Astrocyte of the cerebellum (primary cell): Measurements from ENCODE around the gene DSG2.
A peak's percentile ranks its signal among the peaks of the same experiment; 100 is the strongest.

Experiments
- DNase-seq: peaks from one replicate; pipeline ENCODE4 v3.0.0-alpha.2; 2011; ENCODE audit warnings: low read depth
- H3K4me3 ChIP-seq: 2 replicates; pipeline ENCODE4 v1.5.1; 2011; ENCODE audit warnings: mild to moderate bottlenecking, low read depth, low read length, moderate library complexity
- in situ Hi-C: cut with HindIII; loops from 2 replicates; pipeline ENCODE4 v1.10.0; 2017; ENCODE audit warnings: low sequenced_read_pairs
- TF ChIP-seq, protein P1 (sequence below): IDR thresholded peaks from 2 replicates; pipeline ENCODE4 v1.5.1; 2012; ENCODE audit warnings: low read length, low read depth, moderate library complexity, mild to moderate bottlenecking; ENCODE audit errors: missing control alignments

The DSG2 gene

DNA sequence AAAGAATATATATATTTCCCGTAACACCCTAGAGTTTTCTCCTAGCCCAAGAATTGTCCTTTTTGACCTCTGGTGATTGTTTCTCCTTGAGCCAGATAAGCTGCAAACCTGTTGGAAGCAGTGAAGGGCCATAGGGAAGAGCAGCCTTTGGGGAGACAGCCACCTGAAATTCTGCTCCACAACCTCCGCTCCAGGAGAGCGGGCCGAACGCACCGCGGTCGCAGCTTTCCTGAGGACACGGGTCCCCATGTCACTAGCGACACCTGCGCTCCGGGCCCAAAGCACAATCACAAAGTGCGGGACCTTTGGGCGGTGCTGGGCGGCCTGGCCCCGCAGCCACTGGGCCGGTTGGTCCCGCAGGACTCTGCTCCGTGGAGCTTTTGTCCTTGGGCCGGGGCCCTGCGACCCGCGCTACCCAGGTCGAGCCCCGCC, 557 bp upstream of the DSG2 start:
- TF ChIP-seq, protein P1, sequence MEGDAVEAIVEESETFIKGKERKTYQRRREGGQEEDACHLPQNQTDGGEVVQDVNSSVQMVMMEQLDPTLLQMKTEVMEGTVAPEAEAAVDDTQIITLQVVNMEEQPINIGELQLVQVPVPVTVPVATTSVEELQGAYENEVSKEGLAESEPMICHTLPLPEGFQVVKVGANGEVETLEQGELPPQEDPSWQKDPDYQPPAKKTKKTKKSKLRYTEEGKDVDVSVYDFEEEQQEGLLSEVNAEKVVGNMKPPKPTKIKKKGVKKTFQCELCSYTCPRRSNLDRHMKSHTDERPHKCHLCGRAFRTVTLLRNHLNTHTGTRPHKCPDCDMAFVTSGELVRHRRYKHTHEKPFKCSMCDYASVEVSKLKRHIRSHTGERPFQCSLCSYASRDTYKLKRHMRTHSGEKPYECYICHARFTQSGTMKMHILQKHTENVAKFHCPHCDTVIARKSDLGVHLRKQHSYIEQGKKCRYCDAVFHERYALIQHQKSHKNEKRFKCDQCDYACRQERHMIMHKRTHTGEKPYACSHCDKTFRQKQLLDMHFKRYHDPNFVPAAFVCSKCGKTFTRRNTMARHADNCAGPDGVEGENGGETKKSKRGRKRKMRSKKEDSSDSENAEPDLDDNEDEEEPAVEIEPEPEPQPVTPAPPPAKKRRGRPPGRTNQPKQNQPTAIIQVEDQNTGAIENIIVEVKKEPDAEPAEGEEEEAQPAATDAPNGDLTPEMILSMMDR: no peak
- H3K4me3 ChIP-seq: peak overlapping the region; percentile 90
- DNase-seq: no peak
- in situ Hi-C loops: no loop called here

DNA sequence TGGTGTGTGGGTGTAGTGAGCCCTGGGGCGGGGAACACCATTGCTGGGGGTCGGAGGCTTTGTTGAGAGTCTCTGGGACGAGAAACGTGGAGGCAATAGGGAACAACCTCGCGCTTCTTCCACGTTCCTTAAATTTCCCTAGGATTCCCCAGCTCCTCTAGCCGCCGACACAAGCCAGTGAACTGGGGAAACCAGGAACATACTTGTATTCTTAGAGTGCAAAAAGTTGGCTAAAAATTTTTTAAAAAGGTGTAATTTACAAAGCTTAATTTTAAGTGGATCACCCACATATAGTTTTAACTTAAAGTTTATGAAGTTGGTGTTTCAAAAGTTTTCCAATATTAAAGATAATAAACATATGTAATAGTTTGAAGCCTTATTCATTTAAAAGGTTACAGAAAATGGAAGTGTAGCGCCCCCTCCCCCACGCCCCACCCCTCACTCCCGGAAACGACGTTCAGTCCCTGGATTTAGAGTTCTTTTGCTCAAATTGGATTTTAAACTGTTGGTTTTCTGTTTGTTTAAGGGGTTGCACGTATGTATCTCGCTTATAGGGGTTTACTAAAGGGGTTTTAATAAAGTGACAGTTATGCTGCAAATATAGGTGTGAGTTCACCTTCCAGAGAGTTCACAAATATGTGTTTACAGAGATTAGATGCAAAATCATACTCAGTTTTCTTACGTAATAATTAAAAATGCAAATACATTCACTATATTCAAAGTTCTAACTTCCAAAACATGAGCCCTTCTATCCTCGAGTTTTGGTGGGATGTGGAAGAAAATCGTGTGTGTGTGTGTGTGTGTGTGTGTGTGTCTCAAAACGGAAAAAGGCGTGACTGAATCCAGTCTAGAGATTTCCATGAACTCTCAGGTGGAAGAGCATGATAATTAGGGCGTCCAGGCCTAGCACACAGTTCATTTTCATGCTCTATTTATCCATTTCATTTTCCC, 872 bp downstream of the DSG2 start:
- TF ChIP-seq, protein P1: no peak
- in situ Hi-C loops: no loop called here
- H3K4me3 ChIP-seq: peak overlapping the region; percentile 90
- no peak for DNase-seq

DNA sequence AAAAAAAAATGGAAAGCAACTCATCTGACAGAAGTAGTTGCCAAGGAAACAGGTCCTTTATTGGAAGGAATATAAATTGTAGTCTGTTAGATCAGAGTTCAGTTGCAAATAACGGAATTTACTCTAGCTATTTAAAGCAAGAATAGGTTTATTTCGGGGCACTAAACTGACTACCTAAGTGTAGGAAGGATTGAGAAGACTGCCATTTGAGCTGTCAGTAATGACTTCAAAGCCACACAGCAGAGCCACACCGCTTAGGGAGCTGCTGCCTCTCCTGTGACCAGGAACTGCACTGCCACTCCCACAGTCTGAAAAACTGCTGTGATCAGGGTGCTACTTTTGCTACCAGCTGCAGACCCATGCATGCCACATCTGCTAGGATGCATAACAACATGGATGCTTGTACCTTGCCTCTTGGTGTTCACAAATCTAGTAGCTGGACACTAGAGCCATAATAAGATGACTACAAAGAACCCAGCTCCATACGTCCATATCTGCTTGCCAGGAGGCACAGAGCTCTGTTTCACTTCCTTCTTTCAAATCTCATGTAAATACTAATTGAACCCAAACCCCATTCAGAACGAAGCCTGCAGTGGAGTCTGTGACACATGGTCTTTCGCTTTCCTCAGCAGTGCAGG, 2.2 kb downstream of the DSG2 start:
- no peak overlapping the region for H3K4me3 ChIP-seq
- no peak for DNase-seq
- TF ChIP-seq, protein P1: no peak
- in situ Hi-C loops: no loop called here

DNA sequence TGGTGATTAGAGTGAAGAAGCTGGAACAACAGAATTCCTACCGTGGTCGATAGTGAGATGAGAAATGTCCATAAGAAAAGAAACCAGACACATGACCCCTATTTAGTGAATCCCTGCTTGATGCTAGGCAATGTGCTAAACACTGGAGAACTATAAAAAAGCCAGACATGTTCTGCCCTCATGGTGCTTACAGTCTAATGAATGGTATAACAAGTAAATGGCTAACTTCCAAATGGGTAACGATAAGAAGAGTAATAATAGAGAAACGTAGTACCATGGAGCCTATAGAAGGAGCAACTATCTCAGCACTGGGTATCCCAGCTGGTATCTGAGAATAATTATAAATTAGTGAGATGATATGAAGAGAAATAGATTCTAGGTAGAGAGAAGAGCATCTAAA, 5.0 kb downstream of the DSG2 start:
- TF ChIP-seq, protein P1: no peak
- DNase-seq: no peak
- in situ Hi-C loops: no loop called here
- H3K4me3 ChIP-seq: no peak overlapping the region

DNA sequence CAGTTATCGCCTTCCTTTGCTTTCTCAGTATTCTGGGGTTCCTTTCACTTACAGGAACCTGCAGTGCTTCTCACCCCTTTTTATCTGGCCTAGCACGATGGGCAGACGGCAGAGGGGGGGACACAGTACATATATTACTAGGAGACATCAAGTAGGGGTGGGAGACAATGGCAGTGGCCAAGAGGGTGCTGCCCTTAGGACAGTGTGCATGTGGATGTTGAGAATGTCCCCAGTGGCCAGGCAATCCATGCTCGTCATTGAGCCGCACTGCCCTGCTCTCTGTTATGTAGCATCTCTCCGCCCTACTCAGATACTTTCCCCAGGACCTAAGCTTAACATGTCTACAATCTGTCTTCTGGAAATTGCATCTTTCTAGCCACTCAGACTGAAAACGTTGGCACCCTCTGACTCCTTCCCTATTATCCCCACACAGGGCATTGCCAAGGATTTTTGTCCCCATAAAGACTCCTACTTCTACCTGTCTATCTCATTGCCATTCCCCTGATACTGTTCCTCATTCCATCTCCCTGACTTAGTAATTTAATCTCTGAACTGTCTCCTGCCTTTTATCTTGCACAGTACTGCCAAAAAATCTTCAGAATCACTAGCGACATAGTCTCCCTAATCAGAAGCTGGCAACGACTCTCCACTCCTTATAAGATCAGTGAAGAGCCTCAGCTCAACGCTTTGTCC, 6.6 kb downstream of the DSG2 start:
- DNase-seq: no peak
- in situ Hi-C loops: no loop called here
- TF ChIP-seq, protein P1: no peak
- no peak overlapping the region for H3K4me3 ChIP-seq

DNA sequence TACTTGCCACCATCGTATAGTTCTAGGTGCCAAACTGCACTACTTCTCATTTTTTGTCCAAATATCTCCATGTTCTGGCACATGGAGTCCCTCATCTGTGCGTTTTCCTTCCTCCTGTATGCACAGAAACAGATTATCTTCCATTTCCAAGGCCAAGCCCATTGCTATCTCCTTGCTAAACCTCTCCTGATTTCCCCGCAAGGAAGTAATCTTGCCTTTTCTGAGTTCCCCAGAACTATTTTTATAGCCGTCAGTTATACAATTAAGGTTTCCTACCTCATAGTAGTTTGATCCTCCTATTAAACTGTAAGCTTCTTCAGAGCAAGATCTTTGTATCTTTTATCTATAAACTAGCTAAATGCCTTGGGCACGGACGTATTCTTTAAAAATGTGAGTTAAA, 7.2 kb downstream of the DSG2 start:
- TF ChIP-seq, protein P1: no peak
- in situ Hi-C loops: no loop called here
- no peak overlapping the region for H3K4me3 ChIP-seq
- no peak for DNase-seq
